ENCODE data around the gene TGFBI.

- TF ChIP-seq GATA3 (IDR thresholded peaks at IDR 0.05; ENCODE audit: low read depth, low read length) (no peak), GATA2 (IDR thresholded peaks at IDR 0.05; ENCODE audit: low read depth, low read length) (no peak)
Observed at GRCh38 chr5:136099870-136100269, 71.1 kb downstream of the TGFBI start.

All from SH-SY5Y (cell line).